ENCODE results near the gene EFNB1.

GRCh38 chrX:68808686-68809357, 20.0 kb upstream of the EFNB1 start:
- TF ChIP-seq POLR2A (IDR thresholded peaks at IDR 0.05; ENCODE audit: low read length) (no peak), GATA1 (IDR thresholded peaks at IDR 0.05; ENCODE audit: low read depth, low read length) (no peak)
